Keratinocyte (primary cell): ENCODE data around the gene CHRDL2. TPM values are rescaled to one million over a fixed set of nuclear protein-coding genes. Genes with fewer than 3 reads are reported as not detected.

Source experiments
- DNase-seq: peaks from one replicate; pipeline ENCODE4 v3.0.0-alpha.2; 2011; ENCODE audit warnings: low read depth, missing footprints, low spot score
- FAIRE-seq: peaks from 2 replicates; lab custom pipeline; 2011; peaks lifted over from hg19 to GRCh38; lab: Jason Lieb, UNC
- H2AFZ ChIP-seq: 2 replicates; pipeline ENCODE4 v1.6.0; 2012; ENCODE audit warnings: low read length, control low read depth, inconsistent platforms; ENCODE audit not compliant: control insufficient read depth
- H3K27ac ChIP-seq: 2 replicates; pipeline ENCODE4 v1.5.1; 2011; ENCODE audit warnings: low read length; ENCODE audit not compliant: control insufficient read depth, insufficient read depth
- H3K27me3 ChIP-seq: 3 replicates; pipeline ENCODE4 v1.6.0; 2011; ENCODE audit warnings: low read length; ENCODE audit not compliant: control insufficient read depth, insufficient read depth; ENCODE audit errors: extremely low read depth
- H3K36me3 ChIP-seq, 2 experiments: 2 replicates in 1 of 2; 3 replicates in 1 of 2; pipeline ENCODE4 v1.5.1; 2011; ENCODE audit warnings: low read length in 2 of 2, mild to moderate bottlenecking in 1 of 2; ENCODE audit not compliant: control insufficient read depth in 2 of 2, insufficient read depth in 2 of 2; ENCODE audit errors: extremely low read depth in 1 of 2
- H3K4me1 ChIP-seq: 3 replicates; pipeline ENCODE4 v1.5.1; 2011; ENCODE audit warnings: low read length; ENCODE audit not compliant: control insufficient read depth, insufficient read depth; ENCODE audit errors: extremely low read depth
- H3K4me2 ChIP-seq: 3 replicates; pipeline ENCODE4 v1.6.0; 2011; ENCODE audit warnings: low read depth, low read length; ENCODE audit not compliant: control insufficient read depth, insufficient read depth; ENCODE audit errors: extremely low read depth
- H3K4me3 ChIP-seq, 3 experiments: fragments of 200-600 bp in 1 of 3; sonication (generic) in 1 of 3; 2 replicates in 2 of 3; 3 replicates in 1 of 3; pipeline ENCODE4 v1.5.1; 2011 to 2016; ENCODE audit warnings: low read length in 3 of 3, mild to moderate bottlenecking in 3 of 3, control low read depth in 2 of 3, inconsistent platforms in 1 of 3, low read depth in 1 of 3, mixed read lengths in 1 of 3, mixed run types in 1 of 3, moderate library complexity in 1 of 3; ENCODE audit not compliant: control insufficient read depth in 2 of 3, insufficient read depth in 2 of 3; ENCODE audit errors: extremely low read depth in 1 of 3
- H3K79me2 ChIP-seq: 2 replicates; pipeline ENCODE4 v1.6.0; 2012; ENCODE audit warnings: low read length; ENCODE audit not compliant: control insufficient read depth, insufficient read depth
- H3K9ac ChIP-seq: 3 replicates; pipeline ENCODE4 v1.6.0; 2011; ENCODE audit warnings: low read length; ENCODE audit not compliant: control insufficient read depth, insufficient read depth; ENCODE audit errors: extremely low read depth
- H3K9me1 ChIP-seq: 3 replicates; pipeline ENCODE4 v1.6.0; 2011; ENCODE audit warnings: low read length; ENCODE audit not compliant: control insufficient read depth, insufficient read depth; ENCODE audit errors: extremely low read depth
- H3K9me3 ChIP-seq: 2 replicates; pipeline ENCODE4 v1.5.1; 2012; ENCODE audit warnings: low read depth, low read length; ENCODE audit not compliant: control insufficient read depth
- H4K20me1 ChIP-seq: 3 replicates; pipeline ENCODE4 v1.6.0; 2011; ENCODE audit warnings: low read length; ENCODE audit not compliant: control insufficient read depth, insufficient read depth; ENCODE audit errors: extremely low read depth
- CTCF ChIP-seq, 3 experiments: IDR thresholded peaks in 1 of 3; conservative IDR thresholded peaks in 1 of 3; optimal IDR thresholded peaks in 1 of 3; 2 replicates in 2 of 3; 3 replicates in 1 of 3; pipeline versions ENCODE3 to v1.5.1; 2011; ENCODE audit warnings: low read length in 3 of 3, mild to moderate bottlenecking in 3 of 3, moderate library complexity in 2 of 3, control low read depth in 1 of 3, inconsistent platforms in 1 of 3; ENCODE audit not compliant: insufficient read depth in 2 of 3; ENCODE audit errors: extremely low read depth in 1 of 3
- EZH2 ChIP-seq: IDR thresholded peaks from one replicate; pipeline ENCODE4 v1.6.1; 2012; ENCODE audit warnings: inconsistent platforms, mild to moderate bottlenecking, low read length, moderate library complexity
- dilution Hi-C: fragments of 300-500 bp; cut with MboI; formaldehyde crosslinking; loops from one replicate; pipeline ENCODE4 v1.7.0; 2020; ENCODE audit warnings: low sequenced_read_pairs; ENCODE audit not compliant: extremely low pct_ligation_motif_present
- polyA plus RNA-seq, 5 experiments: library from polyadenylated mRNA; depleted of rRNA in 3 of 5; stranded (reverse) in 3 of 5; stranded (forward) in 1 of 5; unstranded in 1 of 5; fragments of >200 nt; gene quantifications; 1 replicate in 1 of 5; 2 replicates in 3 of 5; 3 replicates in 1 of 5; pipeline versions ENCODE4 v1.2.1 to v1.2.3, GENCODE V29; 2011 to 2012; ENCODE audit warnings: missing spikeins in 2 of 5, low read depth in 1 of 5, low replicate concordance in 1 of 5

Gene CHRDL2
- polyA plus RNA-seq, 1 donor (not counting 4 experiments of a cell fraction or from before 2014, with no cell fraction given), result not detected

- dilution Hi-C loops, result no loop called here
Observed at GRCh38 chr11:74681686-74682651, 49.3 kb downstream of the CHRDL2 start.

GRCh38 chr11:74680703-74681531 lies 50.3 kb downstream of the CHRDL2 start:
- dilution Hi-C loops, result no loop called here
- TF ChIP-seq CTCF (optimal IDR thresholded peaks at IDR 0.05 in 1 of 3, IDR thresholded peaks at IDR 0.05 in 1 of 3, conservative IDR thresholded peaks at IDR 0.05 in 1 of 3; ENCODE audit: extremely low read depth in 1 of 3, insufficient read depth in 2 of 3, low read length in 3 of 3), result no peak
- TF ChIP-seq EZH2, result no peak
- Histone ChIP-seq H2AFZ (no peak overlapping the region), H3K9me3 (no peaks in the 10 kb centered on the region), H3K9me1 (no peaks in the 10 kb centered on the region), H4K20me1 (no peaks in the 10 kb centered on the region), H3K27ac (no peak overlapping the region), H3K27me3 (peaks cover 12% of the 10 kb centered on the region), H3K4me2 (no peak overlapping the region), H3K79me2 (no peaks in the 10 kb centered on the region), H3K4me3 (no peak overlapping the region), H3K9ac (no peak overlapping the region), H3K36me3 (no peaks in the 10 kb centered on the region), H3K4me1 (no peaks in the 10 kb centered on the region)
- FAIRE-seq (no peak), DNase-seq (no peak)

More at GRCh38 chr11:74681686-74682651, 49.3 kb downstream of the CHRDL2 start:
- H3K9me3 ChIP-seq, result no peaks in the 10 kb centered on the region
- no peak overlapping the region for H3K9ac ChIP-seq
- H3K4me2 ChIP-seq, result no peak overlapping the region
- no peaks in the 10 kb centered on the region for H3K9me1 ChIP-seq
- H4K20me1 ChIP-seq, result no peaks in the 10 kb centered on the region
- TF ChIP-seq EZH2, result no peak
- no peak for TF ChIP-seq CTCF (optimal IDR thresholded peaks at IDR 0.05 in 1 of 3, IDR thresholded peaks at IDR 0.05 in 1 of 3, conservative IDR thresholded peaks at IDR 0.05 in 1 of 3; ENCODE audit: extremely low read depth in 1 of 3, insufficient read depth in 2 of 3, low read length in 3 of 3)
- no peaks in the 10 kb centered on the region for H3K79me2 ChIP-seq
- FAIRE-seq (no peak), DNase-seq (no peak)
- H3K4me3 ChIP-seq, result no peak overlapping the region
- H3K27ac ChIP-seq, result no peak overlapping the region
- no peaks in the 10 kb centered on the region for H3K36me3 ChIP-seq
- no peak overlapping the region for H2AFZ ChIP-seq
- peaks cover 12% of the 10 kb centered on the region for H3K27me3 ChIP-seq
- H3K4me1 ChIP-seq, result no peaks in the 10 kb centered on the region
